Thyroid gland (tissue), 4 donors: ENCODE data around the gene DOK4.

Experiments
- CTCF ChIP-seq, 6 experiments: fragments of 200-600 bp in 3 of 6; fragments of 450-650 bp in 3 of 6; sonication (generic) in 3 of 6; IDR thresholded peaks; one replicate each; pipeline ENCODE4 v1.5.1; 2016 to 2019; ENCODE audit warnings: antibody characterized with exemption in 6 of 6, mild to moderate bottlenecking in 2 of 6, inconsistent platforms in 1 of 6, moderate library complexity in 1 of 6
- POLR2A ChIP-seq, 2 donors: fragments of 450-650 bp; IDR thresholded peaks; one replicate each; pipeline ENCODE4 v1.6.1; 2017; ENCODE audit warnings: antibody characterized with exemption in 2 of 2, mild to moderate bottlenecking in 2 of 2, moderate library complexity in 1 of 2

GRCh38 chr16:57473906-57474305 is 12.4 kb downstream of the DOK4 start:
- TF ChIP-seq CTCF (IDR thresholded peaks at IDR 0.05): no peak
- no peak for TF ChIP-seq POLR2A (IDR thresholded peaks at IDR 0.05)
